Loucy (cell line): ENCODE data around the gene MAST4.

Source experiments
- H2AFZ ChIP-seq: fragments of 200-600 bp; sonication (generic); 2 replicates; pipeline ENCODE4 v1.6.0; 2016; ENCODE audit warnings: antibody characterized with exemption, mild to moderate bottlenecking, low read length, moderate library complexity
- H3F3A ChIP-seq: fragments of 200-600 bp; 2 replicates; pipeline ENCODE4 v1.6.0; 2016; ENCODE audit warnings: antibody characterized with exemption, low read depth, mild to moderate bottlenecking
- H3K27me3 ChIP-seq: fragments of 200-600 bp; sonication (generic); 2 replicates; pipeline ENCODE4 v1.6.1; 2014; ENCODE audit warnings: low read length, mild to moderate bottlenecking; ENCODE audit not compliant: insufficient read depth, poor library complexity, severe bottlenecking
- H3K36me3 ChIP-seq: fragments of 200-600 bp; sonication (generic); 2 replicates; pipeline ENCODE4 v1.6.1; 2016; ENCODE audit warnings: low read length; ENCODE audit not compliant: insufficient read depth
- H3K4me1 ChIP-seq: fragments of 200-600 bp; sonication (generic); 2 replicates; pipeline ENCODE4 v1.5.1; 2014; ENCODE audit warnings: low read length, mild to moderate bottlenecking; ENCODE audit not compliant: insufficient read depth, poor library complexity, severe bottlenecking
- H3K4me2 ChIP-seq: fragments of 200-600 bp; sonication (generic); 2 replicates; pipeline ENCODE4 v1.6.0; 2014; ENCODE audit warnings: antibody characterized with exemption, low read length, low read depth, mild to moderate bottlenecking; ENCODE audit not compliant: poor library complexity, severe bottlenecking
- H3K4me3 ChIP-seq: fragments of 200-600 bp; sonication (generic); 2 replicates; pipeline ENCODE4 v1.5.1; 2014; ENCODE audit warnings: low read length, mild to moderate bottlenecking, mixed read lengths; ENCODE audit not compliant: poor library complexity, severe bottlenecking
- H3K79me2 ChIP-seq: fragments of 200-600 bp; sonication (generic); 2 replicates; pipeline ENCODE4 v1.6.1; 2014; ENCODE audit warnings: low read length; ENCODE audit not compliant: insufficient read depth
- H3K9ac ChIP-seq: fragments of 200-600 bp; sonication (generic); 2 replicates; pipeline ENCODE4 v1.6.0; 2014; ENCODE audit warnings: mild to moderate bottlenecking, low read depth, low read length, moderate library complexity; ENCODE audit not compliant: poor library complexity, severe bottlenecking
- H3K9me2 ChIP-seq: fragments of 200-600 bp; sonication (generic); replicated peaks from 2 replicates; pipeline ENCODE4 v1.6.1; 2016; ENCODE audit warnings: low read depth, low read length, mixed read lengths
- H3K9me3 ChIP-seq: fragments of 200-600 bp; sonication (generic); 2 replicates; pipeline ENCODE4 v1.6.1; 2014; ENCODE audit warnings: mild to moderate bottlenecking, antibody characterized with exemption, low read length, low read depth; ENCODE audit not compliant: insufficient read depth
- H4K20me1 ChIP-seq: fragments of 200-600 bp; sonication (generic); 2 replicates; pipeline ENCODE4 v1.6.0; 2014; ENCODE audit warnings: antibody characterized with exemption, low read length, mild to moderate bottlenecking; ENCODE audit not compliant: insufficient read depth, poor library complexity, severe bottlenecking
- EZH2phosphoT487 ChIP-seq: fragments of 200-600 bp; IDR thresholded peaks from 2 replicates; pipeline ENCODE4 v1.6.1; 2018; ENCODE audit warnings: antibody characterized with exemption, mild to moderate bottlenecking, moderate library complexity, borderline replicate concordance
- TF ChIP-seq, protein P1 (sequence below): fragments of 200-600 bp; sonication (generic); conservative IDR thresholded peaks from 2 replicates; pipeline ENCODE4 v1.5.1; 2014; ENCODE audit warnings: mild to moderate bottlenecking, antibody characterized with exemption, low read length

MAST4 gene

GRCh38 chr5:66945389-66946349 lies 349.5 kb downstream of the MAST4 start:
- no peaks in the 10 kb centered on the region for H3K4me1 ChIP-seq
- no peak overlapping the region for H3K9ac ChIP-seq
- no peaks in the 10 kb centered on the region for H3K9me3 ChIP-seq
- no peak overlapping the region for H2AFZ ChIP-seq
- no peaks in the 10 kb centered on the region for H3F3A ChIP-seq
- H4K20me1 ChIP-seq, result no peaks in the 10 kb centered on the region
- no peak overlapping the region for H3K4me3 ChIP-seq
- H3K9me2 ChIP-seq, result no peaks in the 10 kb centered on the region
- no peaks in the 10 kb centered on the region for H3K79me2 ChIP-seq
- H3K4me2 ChIP-seq, result no peak overlapping the region
- H3K36me3 ChIP-seq, result no peaks in the 10 kb centered on the region
- H3K27me3 ChIP-seq, result no peaks in the 10 kb centered on the region
- TF ChIP-seq, protein P1, sequence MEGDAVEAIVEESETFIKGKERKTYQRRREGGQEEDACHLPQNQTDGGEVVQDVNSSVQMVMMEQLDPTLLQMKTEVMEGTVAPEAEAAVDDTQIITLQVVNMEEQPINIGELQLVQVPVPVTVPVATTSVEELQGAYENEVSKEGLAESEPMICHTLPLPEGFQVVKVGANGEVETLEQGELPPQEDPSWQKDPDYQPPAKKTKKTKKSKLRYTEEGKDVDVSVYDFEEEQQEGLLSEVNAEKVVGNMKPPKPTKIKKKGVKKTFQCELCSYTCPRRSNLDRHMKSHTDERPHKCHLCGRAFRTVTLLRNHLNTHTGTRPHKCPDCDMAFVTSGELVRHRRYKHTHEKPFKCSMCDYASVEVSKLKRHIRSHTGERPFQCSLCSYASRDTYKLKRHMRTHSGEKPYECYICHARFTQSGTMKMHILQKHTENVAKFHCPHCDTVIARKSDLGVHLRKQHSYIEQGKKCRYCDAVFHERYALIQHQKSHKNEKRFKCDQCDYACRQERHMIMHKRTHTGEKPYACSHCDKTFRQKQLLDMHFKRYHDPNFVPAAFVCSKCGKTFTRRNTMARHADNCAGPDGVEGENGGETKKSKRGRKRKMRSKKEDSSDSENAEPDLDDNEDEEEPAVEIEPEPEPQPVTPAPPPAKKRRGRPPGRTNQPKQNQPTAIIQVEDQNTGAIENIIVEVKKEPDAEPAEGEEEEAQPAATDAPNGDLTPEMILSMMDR, result no peak
- TF ChIP-seq EZH2phosphoT487, result no peak

- Histone ChIP-seq H3K4me3 (no peak overlapping the region), H3K4me2 (no peak overlapping the region), H3K9me2 (no peaks in the 10 kb centered on the region), H3F3A (peaks cover 2% of the 10 kb centered on the region; the same call in 1 of the 2 replicates), H3K4me1 (peaks cover 2% of the 10 kb centered on the region), H3K27me3 (no peaks in the 10 kb centered on the region), H4K20me1 (no peaks in the 10 kb centered on the region), H3K9me3 (no peaks in the 10 kb centered on the region), H3K79me2 (no peaks in the 10 kb centered on the region), H2AFZ (no peak overlapping the region), H3K9ac (no peak overlapping the region), H3K36me3 (no peaks in the 10 kb centered on the region)
- TF ChIP-seq, protein P1, result no peak
- no peak for TF ChIP-seq EZH2phosphoT487
Measured at GRCh38 chr5:66947458-66947857, 351.3 kb downstream of the MAST4 start.

DNA sequence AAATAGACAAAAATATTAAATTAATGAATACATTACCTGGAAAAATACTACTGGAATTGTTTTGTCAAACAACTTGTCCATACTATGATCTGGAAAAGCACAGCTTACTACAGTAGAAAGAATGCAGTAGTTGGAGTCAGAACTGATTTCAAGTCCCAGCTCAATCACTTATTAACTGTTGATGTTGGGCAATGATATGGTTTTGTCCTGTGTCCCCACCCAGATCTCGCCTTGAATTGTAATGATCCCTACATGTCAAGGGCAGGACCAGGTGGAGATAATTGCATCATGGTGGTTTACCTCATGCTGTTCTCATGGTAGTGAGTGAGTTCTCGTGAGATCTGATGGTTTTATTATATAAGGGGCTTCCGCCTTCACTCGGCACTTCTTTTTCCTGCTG lies 352.9 kb downstream of the MAST4 start:
- Histone ChIP-seq H3K79me2 (no peaks in the 10 kb centered on the region), H4K20me1 (no peaks in the 10 kb centered on the region), H3K36me3 (no peaks in the 10 kb centered on the region), H3K27me3 (no peaks in the 10 kb centered on the region), H2AFZ (no peak overlapping the region), H3K9ac (no peak overlapping the region), H3K9me3 (no peaks in the 10 kb centered on the region), H3K4me1 (peaks cover 8% of the 10 kb centered on the region), H3F3A (peaks cover 2% of the 10 kb centered on the region; the same call in 1 of the 2 replicates), H3K4me3 (no peak overlapping the region), H3K4me2 (no peak overlapping the region), H3K9me2 (no peaks in the 10 kb centered on the region)
- TF ChIP-seq, protein P1, result no peak
- TF ChIP-seq EZH2phosphoT487, result no peak
